HG02571 (cell line): Measurements from ENCODE around the gene ZFP37.
"Not testable (repeated sequence)": the region's sequence is repeated elsewhere in the genome, so short reads cannot be mapped to it uniquely, and the experiment has no call there.

Experiments used
- ATAC-seq: cut with Tn5 transposase; IDR thresholded peaks from one replicate; pipeline ENCODE4 v1.9.1; 2021; ENCODE audit warnings: mild to moderate bottlenecking, moderate library complexity; ENCODE audit not compliant: unreplicated experiment

ZFP37 gene

DNA sequence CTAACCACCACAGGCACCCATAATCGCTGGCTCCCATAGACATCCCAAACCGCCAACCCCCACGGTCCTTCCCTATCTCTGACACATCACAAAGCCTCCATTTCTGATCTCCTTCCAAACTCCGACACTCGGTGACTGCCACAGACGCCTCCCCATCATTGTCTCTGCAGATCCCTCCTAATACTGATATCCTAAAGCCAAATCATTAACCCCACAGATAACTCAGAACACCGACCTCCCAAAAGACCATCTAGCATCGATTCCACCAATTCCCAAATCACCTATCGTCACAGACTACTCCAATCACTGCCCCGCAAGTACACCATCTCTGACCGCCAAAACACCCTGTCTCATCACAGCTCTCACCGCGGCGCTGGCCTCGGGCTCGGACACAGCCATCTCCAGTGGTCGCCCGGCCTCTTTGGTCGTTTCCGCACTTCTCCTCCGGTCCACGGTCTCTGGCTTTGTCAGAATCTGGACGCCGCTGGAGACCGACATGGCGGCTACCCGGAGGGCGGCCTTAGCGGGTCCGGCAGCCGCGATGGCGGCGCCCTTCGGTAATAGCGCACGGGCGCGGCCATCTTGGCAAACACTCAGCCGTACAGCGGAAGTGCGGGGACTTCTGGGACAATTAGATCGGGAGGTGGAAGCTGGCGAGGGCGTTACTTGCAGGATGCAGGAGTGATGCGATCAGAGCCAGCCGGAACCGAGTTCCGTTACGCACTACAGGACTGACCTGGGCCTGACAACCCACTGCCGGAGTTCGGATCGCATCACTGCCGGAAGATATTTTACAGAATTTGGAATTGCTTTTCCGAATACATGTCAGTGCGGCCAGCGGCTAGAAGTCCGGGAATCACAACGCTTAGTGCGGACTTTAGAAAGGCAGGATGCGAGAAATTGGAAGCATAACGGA, at the start of gene ZFP37:
TSS of gene ZFP37 (minus strand) at position 534 of the 916 bp plus-strand sequence. CDS start at position 498, 36 bp downstream.
- ATAC-seq: no peak

- ATAC-seq: not testable (repeated sequence)
Observed at GRCh38 chr9:113105345-113105744, 48.8 kb upstream of the ZFP37 start.

DNA sequence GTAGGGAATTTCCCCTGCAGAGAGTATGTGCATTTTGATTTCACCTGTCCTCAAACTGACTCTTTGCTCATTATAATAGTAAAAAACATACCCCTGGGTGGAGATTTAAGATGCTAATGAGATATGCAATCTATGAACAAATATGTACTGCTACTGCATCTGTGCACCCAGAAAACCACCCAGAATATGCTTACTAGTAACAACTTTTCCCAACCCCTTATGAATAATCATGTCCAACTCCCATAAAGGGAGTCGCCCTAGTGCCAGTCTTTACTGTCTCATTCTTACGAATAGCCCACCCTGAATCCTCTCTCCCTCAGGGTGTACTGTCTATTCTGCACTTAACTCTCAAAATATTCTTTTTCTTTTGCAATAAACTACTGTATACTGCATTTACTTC, 39.0 kb upstream of the ZFP37 start:
- ATAC-seq: no peak

DNA sequence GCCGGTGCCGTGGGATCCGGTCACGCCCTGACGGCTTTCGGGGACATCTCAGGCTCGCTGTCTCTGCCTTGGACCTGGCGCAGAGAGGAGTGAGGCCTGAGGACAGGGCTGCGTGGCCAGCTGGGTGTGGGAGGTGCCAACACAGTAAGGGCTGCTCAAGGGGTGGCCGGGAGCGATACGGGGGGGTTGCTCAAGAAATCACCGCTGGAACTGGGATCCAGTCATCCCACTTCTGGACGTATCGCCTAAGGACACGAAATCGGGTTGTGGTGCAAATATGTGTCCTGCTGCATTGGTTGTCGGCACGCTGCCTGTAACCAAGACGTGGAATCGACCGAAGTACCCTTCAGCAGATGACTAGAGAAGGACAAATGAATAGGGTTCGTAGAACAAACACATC, 33.4 kb upstream of the ZFP37 start:
- ATAC-seq: not testable (repeated sequence)

- ATAC-seq: not testable (repeated sequence)
Observed at GRCh38 chr9:113089143-113089505, 32.6 kb upstream of the ZFP37 start.

DNA sequence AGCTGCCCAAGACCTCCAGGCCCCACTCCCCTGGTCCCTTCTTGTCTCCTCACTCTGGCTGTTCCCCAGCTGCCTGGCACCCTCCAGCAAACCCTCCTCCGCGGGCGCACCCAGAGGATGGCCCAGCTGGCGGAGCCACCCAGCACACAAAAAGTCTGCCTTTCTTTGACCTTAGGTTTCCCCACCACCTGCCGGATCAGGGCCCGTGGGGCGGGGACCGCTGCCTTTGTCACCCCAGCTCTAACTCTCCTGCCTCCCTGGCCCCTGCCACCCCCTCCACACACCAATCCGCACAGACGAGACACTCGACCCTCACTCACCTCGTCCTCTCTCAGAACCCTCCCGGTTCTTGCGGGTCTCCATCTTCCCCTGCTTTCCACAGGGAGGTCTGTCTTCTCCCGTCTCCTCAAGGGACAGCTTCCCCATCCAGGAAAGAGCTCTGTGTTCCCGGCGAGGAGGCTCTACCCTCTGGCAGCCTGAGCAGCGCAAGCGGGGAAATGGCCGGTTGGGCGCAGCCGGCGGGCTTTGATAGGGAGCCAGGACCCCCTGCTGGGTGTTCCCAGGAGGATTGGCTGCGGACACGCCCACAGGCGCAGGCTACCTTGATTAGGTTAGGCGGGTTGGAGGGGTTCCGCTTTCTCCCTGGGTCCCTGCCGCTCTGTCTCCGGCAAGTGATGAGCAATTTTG, 32.1 kb upstream of the ZFP37 start:
- ATAC-seq: not testable (repeated sequence)

- ATAC-seq: not testable (repeated sequence)
Observed at GRCh38 chr9:113062932-113063310, 6.4 kb upstream of the ZFP37 start.

DNA sequence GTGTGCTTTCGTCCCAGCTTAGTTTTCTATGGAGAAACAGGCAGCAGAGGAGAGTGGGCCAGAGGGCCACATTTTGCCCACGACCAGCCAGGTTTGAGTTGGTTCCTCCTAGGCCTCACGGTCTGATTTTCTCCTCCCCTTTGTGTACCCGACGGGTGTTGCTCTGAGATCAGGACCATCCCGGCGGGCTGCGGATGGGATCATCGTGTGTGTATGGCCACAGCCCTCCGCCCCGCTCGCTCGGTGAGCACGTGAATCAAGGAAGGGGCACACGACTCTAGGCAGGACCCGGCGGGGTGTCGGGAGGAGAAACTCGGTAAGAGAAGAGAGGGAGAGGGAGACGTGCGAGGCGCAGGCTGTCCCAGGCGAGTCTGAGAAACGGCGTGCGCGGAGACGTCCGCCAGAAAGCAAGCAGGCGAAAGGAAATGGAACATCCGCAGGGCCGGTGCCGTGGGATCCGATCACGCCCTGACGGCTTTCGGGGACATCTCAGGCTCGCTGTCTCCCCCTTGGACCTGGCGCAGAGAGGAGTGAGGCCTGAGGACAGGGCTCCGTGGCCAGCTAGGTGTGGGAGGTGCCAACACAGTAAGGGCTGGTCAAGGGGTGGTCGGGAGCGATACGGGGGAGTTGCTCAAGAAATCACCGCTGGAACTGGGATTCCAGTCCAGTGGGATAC, 5.9 kb upstream of the ZFP37 start:
- ATAC-seq: not testable (repeated sequence)

DNA sequence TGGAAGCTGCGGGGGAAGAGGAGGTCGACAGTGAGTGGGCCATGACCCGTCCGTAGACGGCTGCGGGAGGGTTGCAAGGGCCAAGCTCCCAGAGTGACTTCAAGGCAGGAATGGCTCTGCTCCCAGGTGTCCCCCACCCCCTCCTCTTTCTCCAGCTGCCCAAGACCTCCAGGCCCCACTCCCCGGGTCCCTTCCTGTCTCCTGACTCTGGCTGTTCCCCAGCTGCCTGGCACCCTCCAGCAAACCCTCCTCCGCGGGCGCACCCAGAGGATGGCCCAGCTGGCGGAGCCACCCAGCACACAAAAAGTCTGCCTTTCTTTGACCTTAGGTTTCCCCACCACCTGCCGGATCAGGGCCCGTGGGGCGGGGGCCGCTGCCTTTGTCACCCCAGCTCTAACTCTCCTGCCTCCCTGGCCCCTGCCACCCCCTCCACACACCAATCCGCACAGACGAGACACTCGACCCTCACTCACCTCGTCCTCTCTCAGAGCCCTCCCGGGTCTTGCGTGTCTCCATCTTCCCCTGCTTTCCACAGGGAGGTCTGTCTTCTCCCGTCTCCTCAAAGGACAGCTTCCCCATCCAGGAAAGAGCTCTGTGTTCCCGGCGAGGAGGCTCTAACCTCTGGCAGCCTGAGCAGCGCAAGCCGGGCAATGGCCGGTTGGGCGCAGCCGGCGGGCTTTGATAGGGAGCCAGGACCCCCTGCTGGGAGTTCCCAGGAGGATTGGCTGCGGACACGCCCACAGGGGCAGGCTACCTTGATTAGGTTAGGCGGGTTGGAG, 4.7 kb upstream of the ZFP37 start:
- ATAC-seq: not testable (repeated sequence)

GRCh38 chr9:113059581-113060284, 3.2 kb upstream of the ZFP37 start:
- ATAC-seq: not testable (repeated sequence)

DNA sequence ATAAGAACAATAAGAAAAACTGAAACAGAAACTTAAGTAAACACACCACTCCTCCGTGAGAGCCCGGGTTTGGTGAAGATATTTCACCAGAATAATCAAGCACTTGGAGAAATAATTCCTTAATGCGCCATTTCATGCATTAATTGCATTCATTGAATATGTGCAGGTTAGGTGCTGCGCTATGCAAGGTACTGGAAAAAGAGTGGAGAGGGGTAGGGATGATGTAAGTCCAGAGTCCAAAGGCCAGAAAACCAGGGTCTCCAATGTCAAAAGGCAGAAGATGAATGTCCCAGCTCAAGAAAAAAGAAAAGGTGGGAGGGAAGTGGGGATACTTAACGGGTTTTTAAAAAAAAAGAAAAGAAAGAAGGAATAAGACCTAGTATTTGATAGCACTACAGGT, 669 bp upstream of the ZFP37 start:
- ATAC-seq: no peak

GRCh38 chr9:113042884-113043657, 13.5 kb downstream of the ZFP37 start:
- no peak for ATAC-seq

GRCh38 chr9:113026200-113026599, 30.3 kb downstream of the ZFP37 start:
- ATAC-seq: no peak

- no peak for ATAC-seq
Observed at GRCh38 chr9:113018247-113018646, 38.3 kb downstream of the ZFP37 start.

GRCh38 chr9:113012492-113012891, 44.0 kb downstream of the ZFP37 start:
- ATAC-seq: no peak

GRCh38 chr9:113011911-113012381, 44.6 kb downstream of the ZFP37 start, which contains the start of gene ZNF883:
ZNF883 (minus strand) TSS chr9:113012192.
- no peak for ATAC-seq

GRCh38 chr9:113005777-113006176, 50.7 kb downstream of the ZFP37 start:
- ATAC-seq: no peak

GRCh38 chr9:112997236-112997941, 59.1 kb downstream of the ZFP37 start:
- no peak for ATAC-seq
